OCI-LY1 (cell line): ENCODE results near the gene UBTD1.

Experiments
- CTCF ChIP-seq: fragments of 200-600 bp; sonication (generic), shearing (Covaris generic); IDR thresholded peaks from 2 replicates; pipeline ENCODE4 v1.5.1; 2017; ENCODE audit warnings: mild to moderate bottlenecking, antibody characterized with exemption, low read length, moderate library complexity, mixed read lengths
- EZH2 ChIP-seq: fragments of 200-600 bp; sonication (generic), shearing (Covaris generic); IDR thresholded peaks from 2 replicates; pipeline ENCODE4 v1.8.0; 2017; ENCODE audit warnings: borderline replicate concordance, mixed run types, mild to moderate bottlenecking, antibody characterized with exemption, low read length, moderate library complexity, mixed read lengths

- TF ChIP-seq CTCF, result no peak
- no peak for TF ChIP-seq EZH2
These were observed 22.7 kb upstream of the UBTD1 start for GRCh38 chr10:97475936-97476594.
